Nephron progenitor cell (in vitro differentiated cells): Measurements from ENCODE around the gene PHACTR1.

Experiments used
- DNase-seq: peaks from one replicate; pipeline ENCODE4 v3.0.0; 2021
- H3K27ac Mint-ChIP-seq: 2 replicates; pipeline ENCODE4 v1.8.0; 2021; ENCODE audit warnings: mild to moderate bottlenecking, moderate library complexity, mixed read lengths
- H3K27me3 Mint-ChIP-seq: 2 replicates; pipeline ENCODE4 v1.8.0; 2021; ENCODE audit warnings: mild to moderate bottlenecking, low read depth, mixed read lengths; ENCODE audit not compliant: poor library complexity
- H3K36me3 Mint-ChIP-seq: 2 replicates; pipeline ENCODE4 v1.8.0; 2021; ENCODE audit warnings: low read depth, mixed read lengths
- H3K4me1 Mint-ChIP-seq: 2 replicates; pipeline ENCODE4 v1.8.0; 2021; ENCODE audit warnings: mixed read lengths
- H3K4me3 Mint-ChIP-seq: 2 replicates; pipeline ENCODE4 v1.8.0; 2021; ENCODE audit warnings: mild to moderate bottlenecking, moderate library complexity, mixed read lengths
- H3K9me3 Mint-ChIP-seq: 2 replicates; pipeline ENCODE4 v1.8.0; 2021; ENCODE audit warnings: mild to moderate bottlenecking, moderate library complexity, mixed read lengths
- CTCF ChIP-seq: fragments of 200-600 bp; sonication (generic); IDR thresholded peaks from 2 replicates; pipeline ENCODE4 v1.5.0; 2021; ENCODE audit warnings: antibody characterized with exemption

Gene PHACTR1

GRCh38 chr6:13186861-13187260 is 470.3 kb downstream of the PHACTR1 start:
- Mint-ChIP-seq H3K36me3 (no peaks in the 10 kb centered on the region), H3K4me1 (peaks cover 70% of the 10 kb centered on the region), H3K27ac (no peak overlapping the region), H3K9me3 (no peaks in the 10 kb centered on the region), H3K27me3 (peaks cover 7% of the 10 kb centered on the region), H3K4me3 (no peak overlapping the region)
- no peak for TF ChIP-seq CTCF
- no peak for DNase-seq

DNA sequence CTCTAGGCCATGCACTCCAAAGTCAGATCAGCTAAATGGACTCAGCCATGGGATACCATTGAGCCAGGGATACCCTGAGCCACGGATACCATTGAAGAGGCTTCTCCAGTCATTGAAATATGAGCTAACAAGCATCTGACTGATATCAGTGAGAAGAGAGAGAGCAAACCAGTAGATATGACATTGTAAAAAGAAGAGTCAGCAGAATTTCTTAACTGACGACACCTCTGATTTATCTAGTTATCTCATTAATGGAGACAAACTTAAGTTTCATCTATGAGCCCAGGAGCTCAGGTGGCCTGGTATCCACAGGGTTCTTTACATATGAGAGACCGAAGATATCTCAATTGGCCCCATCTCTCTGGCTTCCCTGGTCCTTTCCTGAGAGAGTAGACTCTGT is 471.1 kb downstream of the PHACTR1 start:
- Mint-ChIP-seq H3K36me3 (no peaks in the 10 kb centered on the region), H3K4me3 (no peak overlapping the region), H3K4me1 (peaks cover 74% of the 10 kb centered on the region), H3K9me3 (no peaks in the 10 kb centered on the region), H3K27me3 (peaks cover 6% of the 10 kb centered on the region), H3K27ac (no peak overlapping the region)
- no peak for TF ChIP-seq CTCF
- DNase-seq = no peak

DNA sequence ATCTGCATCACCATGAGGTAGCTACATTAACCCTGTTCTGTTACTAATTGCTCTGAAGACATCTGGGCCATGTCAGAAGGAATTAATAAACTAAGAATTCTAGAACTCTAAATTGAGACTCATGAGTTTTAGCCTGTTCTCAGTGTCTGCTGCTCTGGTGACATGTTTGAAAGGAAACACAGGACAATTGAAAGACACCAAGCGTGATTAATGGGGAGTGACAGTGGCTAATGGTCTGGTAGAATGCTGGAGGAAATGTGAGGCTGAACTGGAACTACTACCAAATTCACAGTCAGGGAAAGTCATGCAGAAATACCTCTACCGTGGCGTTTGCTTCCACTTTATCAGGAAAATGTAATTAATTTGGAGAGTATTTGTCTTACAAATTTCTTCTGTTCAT is 471.7 kb downstream of the PHACTR1 start:
- Mint-ChIP-seq H3K27ac (no peak overlapping the region), H3K4me1 (peaks cover 74% of the 10 kb centered on the region), H3K27me3 (peaks cover 6% of the 10 kb centered on the region), H3K36me3 (no peaks in the 10 kb centered on the region), H3K4me3 (no peak overlapping the region), H3K9me3 (no peaks in the 10 kb centered on the region)
- DNase-seq = no peak
- TF ChIP-seq CTCF = no peak

DNA sequence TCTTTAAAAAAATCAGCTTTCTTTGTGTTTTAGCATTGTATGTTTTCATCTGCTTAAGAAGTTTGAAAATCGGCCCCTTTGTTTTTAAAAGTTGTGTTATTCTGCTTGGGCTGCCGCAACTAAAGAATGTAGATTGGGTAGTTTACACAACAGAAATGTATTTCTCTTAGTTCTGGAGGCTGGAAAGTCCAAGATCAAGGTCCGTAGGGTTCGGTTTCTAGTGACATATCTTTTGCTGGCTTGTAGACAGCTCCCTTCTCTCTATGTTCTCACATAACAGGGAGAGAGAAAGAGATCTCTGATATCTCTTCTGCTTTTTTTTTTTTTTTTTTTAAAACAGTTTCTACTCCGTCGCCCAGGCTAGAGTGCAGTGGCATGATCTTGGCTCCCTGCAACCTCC is 473.1 kb downstream of the PHACTR1 start:
- H3K27me3 Mint-ChIP-seq = peaks cover 6% of the 10 kb centered on the region
- no peak for TF ChIP-seq CTCF
- H3K36me3 Mint-ChIP-seq = no peaks in the 10 kb centered on the region
- H3K4me3 Mint-ChIP-seq = no peak overlapping the region
- no peaks in the 10 kb centered on the region for H3K9me3 Mint-ChIP-seq
- no peak overlapping the region for H3K27ac Mint-ChIP-seq
- no peak for DNase-seq
- peaks cover 71% of the 10 kb centered on the region for H3K4me1 Mint-ChIP-seq

- no peak for TF ChIP-seq CTCF
- Mint-ChIP-seq H3K4me1 (peaks cover 72% of the 10 kb centered on the region), H3K36me3 (no peaks in the 10 kb centered on the region), H3K9me3 (no peaks in the 10 kb centered on the region), H3K4me3 (no peak overlapping the region), H3K27me3 (peaks cover 6% of the 10 kb centered on the region), H3K27ac (no peak overlapping the region)
- DNase-seq = no peak
Measured at GRCh38 chr6:13190376-13190775, 473.8 kb downstream of the PHACTR1 start.

DNA sequence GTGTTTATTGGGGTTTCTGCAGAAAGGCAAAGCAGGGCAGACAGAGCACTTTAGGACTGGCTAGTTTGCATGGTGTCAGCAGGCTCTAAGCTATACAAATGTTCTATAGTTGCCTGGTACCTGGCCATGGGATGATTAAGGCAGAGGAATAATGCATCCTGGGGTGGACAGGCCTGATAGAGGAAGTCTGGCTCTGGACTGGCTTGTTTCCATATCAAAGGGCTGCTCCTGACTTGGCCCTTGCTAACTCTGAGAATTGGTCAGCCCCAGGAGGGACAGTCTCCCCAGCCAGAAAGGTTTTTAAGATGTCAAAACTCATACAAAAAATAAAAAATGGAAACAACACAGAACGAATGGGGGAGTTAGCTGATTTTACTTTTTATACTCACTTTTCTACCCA is 474.9 kb downstream of the PHACTR1 start:
- DNase-seq = no peak
- H3K27ac Mint-ChIP-seq = no peak overlapping the region
- TF ChIP-seq CTCF = no peak

More for the DNA sequence above, 474.9 kb downstream of the PHACTR1 start:
- no peaks in the 10 kb centered on the region for H3K36me3 Mint-ChIP-seq
- no peak overlapping the region for H3K4me3 Mint-ChIP-seq
- peaks cover 80% of the 10 kb centered on the region for H3K4me1 Mint-ChIP-seq
- peaks cover 6% of the 10 kb centered on the region for H3K27me3 Mint-ChIP-seq
- no peaks in the 10 kb centered on the region for H3K9me3 Mint-ChIP-seq
